ENCODE data around the gene BMP15. TPM values are rescaled to one million over a fixed set of nuclear protein-coding genes. Genes with fewer than 3 reads are reported as not detected.

Gene BMP15
- total RNA-seq: not detected

DNA sequence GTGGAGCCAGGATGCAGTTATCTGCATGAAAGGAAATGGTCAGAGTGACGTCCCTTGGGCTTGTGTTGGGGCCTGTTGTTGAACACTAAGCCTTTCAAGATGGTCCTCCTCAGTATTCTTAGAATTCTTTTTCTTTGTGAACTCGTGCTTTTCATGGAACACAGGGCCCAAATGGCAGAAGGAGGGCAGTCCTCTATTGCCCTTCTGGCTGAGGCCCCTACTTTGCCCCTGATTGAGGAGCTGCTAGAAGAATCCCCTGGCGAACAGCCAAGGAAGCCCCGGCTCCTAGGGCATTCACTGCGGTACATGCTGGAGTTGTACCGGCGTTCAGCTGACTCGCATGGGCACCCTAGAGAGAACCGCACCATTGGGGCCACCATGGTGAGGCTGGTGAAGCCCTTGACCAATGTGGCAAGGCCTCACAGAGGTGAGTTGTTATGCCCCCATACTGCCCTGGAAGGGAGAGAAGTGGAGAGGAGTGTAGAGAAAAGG, at the start of gene BMP15:
TSS of gene BMP15 (plus strand) at position 51 of the 492 bp plus-strand sequence. CDS start at position 100, 49 bp downstream.
- H3K4me3 ChIP-seq (replicated peaks in 1 of 3): no peak within 1 kb of the TSS
- no peaks in the 10 kb centered on the region for H3K4me1 ChIP-seq
- intact Hi-C loops (cut with DNase I): no loop called here
- WGBS, 2 donors: 89 to 92% methylated on average over 7 of the region's 9 CpGs
- H3K9me3 ChIP-seq: no peaks in the 10 kb centered on the region
- H3K27ac ChIP-seq: no peak within 1 kb of the TSS
- H3K36me3 ChIP-seq: no peaks in the 10 kb centered on the region
- no peak for DNase-seq
- TF ChIP-seq, protein P1, sequence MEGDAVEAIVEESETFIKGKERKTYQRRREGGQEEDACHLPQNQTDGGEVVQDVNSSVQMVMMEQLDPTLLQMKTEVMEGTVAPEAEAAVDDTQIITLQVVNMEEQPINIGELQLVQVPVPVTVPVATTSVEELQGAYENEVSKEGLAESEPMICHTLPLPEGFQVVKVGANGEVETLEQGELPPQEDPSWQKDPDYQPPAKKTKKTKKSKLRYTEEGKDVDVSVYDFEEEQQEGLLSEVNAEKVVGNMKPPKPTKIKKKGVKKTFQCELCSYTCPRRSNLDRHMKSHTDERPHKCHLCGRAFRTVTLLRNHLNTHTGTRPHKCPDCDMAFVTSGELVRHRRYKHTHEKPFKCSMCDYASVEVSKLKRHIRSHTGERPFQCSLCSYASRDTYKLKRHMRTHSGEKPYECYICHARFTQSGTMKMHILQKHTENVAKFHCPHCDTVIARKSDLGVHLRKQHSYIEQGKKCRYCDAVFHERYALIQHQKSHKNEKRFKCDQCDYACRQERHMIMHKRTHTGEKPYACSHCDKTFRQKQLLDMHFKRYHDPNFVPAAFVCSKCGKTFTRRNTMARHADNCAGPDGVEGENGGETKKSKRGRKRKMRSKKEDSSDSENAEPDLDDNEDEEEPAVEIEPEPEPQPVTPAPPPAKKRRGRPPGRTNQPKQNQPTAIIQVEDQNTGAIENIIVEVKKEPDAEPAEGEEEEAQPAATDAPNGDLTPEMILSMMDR (IDR thresholded peaks at IDR 0.05): no peak
- no peak for TF ChIP-seq POLR2A (IDR thresholded peaks at IDR 0.05)
- no peaks in the 10 kb centered on the region for H3K27me3 ChIP-seq

DNA sequence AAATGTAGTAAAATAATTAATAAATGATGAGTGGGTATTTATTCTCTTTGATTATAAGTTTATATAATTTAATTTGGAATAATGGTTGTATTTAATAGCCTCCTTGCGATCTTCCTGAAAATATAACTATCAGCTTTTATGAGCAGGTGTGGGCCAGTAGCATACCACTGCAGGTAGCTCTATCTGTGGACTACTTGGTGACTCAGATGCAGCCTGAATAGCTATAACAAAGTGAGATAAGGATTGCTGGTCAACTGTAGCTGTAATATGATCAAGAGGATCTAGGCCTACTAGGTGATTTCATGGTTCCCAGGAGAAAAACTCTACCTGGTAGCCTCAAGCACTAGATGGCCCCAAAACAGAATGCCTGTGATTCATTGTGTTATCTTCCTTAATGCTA, 47.1 kb upstream of the BMP15 start:
- Histone ChIP-seq H3K9me3 (no peaks in the 10 kb centered on the region), H3K4me3 (replicated peaks in 1 of 3) (no peak overlapping the region), H3K4me1 (no peaks in the 10 kb centered on the region), H3K36me3 (no peaks in the 10 kb centered on the region), H3K27ac (no peak overlapping the region), H3K27me3 (no peaks in the 10 kb centered on the region)
- no peak for DNase-seq
- intact Hi-C loops (cut with DNase I): no loop called here
- TF ChIP-seq, protein P1 (IDR thresholded peaks at IDR 0.05): no peak
- no peak for TF ChIP-seq POLR2A (IDR thresholded peaks at IDR 0.05)
- 95 to 100% methylated on average over 1 of the region's 1 CpG for WGBS, 2 donors

DNA sequence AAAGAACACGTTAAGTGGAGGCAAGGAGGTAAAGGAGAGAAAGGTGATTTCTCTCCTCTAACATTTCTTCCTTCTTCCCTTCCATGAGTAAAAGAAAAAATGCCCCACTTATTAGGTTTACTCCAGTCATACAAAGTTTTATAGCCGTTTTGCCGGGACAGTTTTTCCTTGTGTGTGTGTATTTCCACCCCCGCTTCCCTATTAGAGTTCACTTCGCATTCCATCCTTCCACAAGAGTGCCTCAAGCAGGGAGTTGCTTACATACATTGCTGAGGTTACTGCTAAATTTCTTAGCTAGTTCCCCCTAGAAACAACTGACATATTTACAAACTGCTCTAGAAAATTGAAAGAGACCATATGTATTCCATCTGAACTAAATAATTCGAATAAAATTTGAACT, 45.2 kb upstream of the BMP15 start:
- intact Hi-C loops (cut with DNase I): no loop called here
- H3K27me3 ChIP-seq: no peaks in the 10 kb centered on the region
- H3K9me3 ChIP-seq: no peaks in the 10 kb centered on the region
- WGBS, 2 donors: 43 to 48% methylated on average over 6 of the region's 6 CpGs
- H3K4me3 ChIP-seq (replicated peaks in 1 of 3): no peak overlapping the region
- H3K36me3 ChIP-seq: no peaks in the 10 kb centered on the region
- no peak for TF ChIP-seq POLR2A (IDR thresholded peaks at IDR 0.05)
- TF ChIP-seq, protein P1 (IDR thresholded peaks at IDR 0.05): no peak
- no peak overlapping the region for H3K27ac ChIP-seq
- no peak for DNase-seq
- no peaks in the 10 kb centered on the region for H3K4me1 ChIP-seq

DNA sequence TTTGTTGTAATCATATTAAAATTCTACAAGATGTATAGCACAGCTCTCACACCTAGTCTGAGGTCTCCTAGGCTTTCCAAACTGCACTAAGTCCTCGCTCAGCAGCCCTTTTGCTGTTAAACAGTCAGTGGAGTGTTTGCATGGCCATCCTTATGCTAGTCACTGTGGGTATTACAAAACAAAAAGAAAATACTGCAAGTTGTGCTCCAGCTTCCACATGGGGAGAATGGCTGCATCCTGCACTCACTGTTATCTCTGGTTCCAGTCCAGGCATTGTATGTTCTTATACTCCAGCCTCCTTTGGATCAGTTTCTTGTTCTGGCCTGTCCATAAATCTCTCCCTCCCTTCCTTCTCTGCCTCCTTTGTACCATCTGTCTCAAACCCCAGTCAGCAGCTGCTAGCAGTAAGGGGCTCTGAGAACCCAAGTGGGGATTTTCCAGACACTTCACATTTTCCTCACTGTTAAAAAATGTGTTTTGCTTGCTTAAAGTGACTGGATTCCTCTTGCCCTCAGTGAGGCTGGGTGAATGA, 38.5 kb upstream of the BMP15 start:
- no peak for DNase-seq
- H3K4me1 ChIP-seq: no peaks in the 10 kb centered on the region
- TF ChIP-seq POLR2A (IDR thresholded peaks at IDR 0.05): no peak
- TF ChIP-seq, protein P1 (IDR thresholded peaks at IDR 0.05): no peak
- no peaks in the 10 kb centered on the region for H3K27me3 ChIP-seq
- H3K4me3 ChIP-seq (replicated peaks in 1 of 3): no peak overlapping the region
- intact Hi-C loops (cut with DNase I): no loop called here
- H3K36me3 ChIP-seq: no peaks in the 10 kb centered on the region
- no peak overlapping the region for H3K27ac ChIP-seq
- WGBS, 2 donors: 89 to 92% methylated on average over 1 of the region's 1 CpG
- H3K9me3 ChIP-seq: no peaks in the 10 kb centered on the region

DNA sequence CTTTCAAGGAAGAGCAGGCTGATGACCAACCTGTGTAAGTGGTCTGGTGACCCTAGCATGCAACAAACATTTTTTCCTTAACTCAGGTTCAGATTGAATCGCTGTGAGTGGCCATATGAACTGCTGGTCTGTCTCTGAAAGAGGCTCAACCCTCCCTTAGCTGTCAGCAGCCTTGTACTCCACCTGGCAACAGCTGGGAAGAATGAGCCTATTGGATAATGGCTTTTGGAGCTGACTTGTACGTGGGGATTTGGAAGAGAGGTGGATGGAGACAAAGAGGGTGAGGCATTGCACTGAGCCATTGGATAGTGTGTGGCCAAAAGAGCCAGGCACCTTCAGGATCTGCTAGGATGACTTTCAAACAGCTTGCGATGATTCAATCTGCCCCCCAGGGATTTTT, 35.7 kb upstream of the BMP15 start:
- intact Hi-C loops (cut with DNase I): no loop called here
- Histone ChIP-seq H3K4me1 (no peaks in the 10 kb centered on the region), H3K4me3 (replicated peaks in 1 of 3) (no peak overlapping the region), H3K36me3 (no peaks in the 10 kb centered on the region), H3K27me3 (no peaks in the 10 kb centered on the region), H3K27ac (no peak overlapping the region), H3K9me3 (no peaks in the 10 kb centered on the region)
- DNase-seq: no peak
- no peak for TF ChIP-seq POLR2A (IDR thresholded peaks at IDR 0.05)
- TF ChIP-seq, protein P1 (IDR thresholded peaks at IDR 0.05): no peak
- WGBS, 2 donors: 54 to 74% methylated on average over 2 to 3 of the region's 3 CpGs
